ENCODE results near the gene IL1F10.

Gene IL1F10

GRCh38 chr2:113024764-113025163 is 43.0 kb upstream of the IL1F10 start:
- H3K36me3 ChIP-seq (ENCODE audit: control insufficient read depth, low read length) = no peaks in the 10 kb centered on the region
- H3K4me2 ChIP-seq (ENCODE audit: low read length) = no peak overlapping the region
- no peaks in the 10 kb centered on the region for H3K4me1 ChIP-seq (ENCODE audit: control insufficient read depth, low read length)
- H3K9me2 ChIP-seq (replicated peaks; ENCODE audit: control insufficient read depth, low read length) = no peaks in the 10 kb centered on the region
- no peaks in the 10 kb centered on the region for H3F3A ChIP-seq (ENCODE audit: control insufficient read depth, insufficient read depth)
- H4K20me1 ChIP-seq (ENCODE audit: control insufficient read depth, insufficient read depth, low read depth, low read length) = no peaks in the 10 kb centered on the region
- TF ChIP-seq CTCF (IDR thresholded peaks at IDR 0.05; ENCODE audit: low read depth, low read length, poor library complexity, severe bottlenecking) = no peak
- TF ChIP-seq EZH2phosphoT487 (IDR thresholded peaks at IDR 0.05; ENCODE audit: borderline replicate concordance, low read length) = no peak
- H3K27me3 ChIP-seq (ENCODE audit: control insufficient read depth, low read length) = peaks cover 19% of the 10 kb centered on the region
- no peak overlapping the region for H3K27ac ChIP-seq (ENCODE audit: low read depth, low read length)
- no peaks in the 10 kb centered on the region for H3K79me2 ChIP-seq (ENCODE audit: control insufficient read depth, low read length)
- H3K4me3 ChIP-seq (ENCODE audit: low read length) = no peak overlapping the region
- H3K9me3 ChIP-seq (ENCODE audit: control insufficient read depth, insufficient read depth, low read length) = no peaks in the 10 kb centered on the region

GRCh38 chr2:113025737-113026136 is 42.0 kb upstream of the IL1F10 start:
- H3K79me2 ChIP-seq (ENCODE audit: control insufficient read depth, low read length) = no peaks in the 10 kb centered on the region
- no peak overlapping the region for H3K4me3 ChIP-seq (ENCODE audit: low read length)
- H3K9me3 ChIP-seq (ENCODE audit: control insufficient read depth, insufficient read depth, low read length) = no peaks in the 10 kb centered on the region
- H3K27me3 ChIP-seq (ENCODE audit: control insufficient read depth, low read length) = peaks cover 26% of the 10 kb centered on the region
- H3K4me1 ChIP-seq (ENCODE audit: control insufficient read depth, low read length) = no peaks in the 10 kb centered on the region
- H3K27ac ChIP-seq (ENCODE audit: low read depth, low read length) = no peak overlapping the region
- TF ChIP-seq CTCF (IDR thresholded peaks at IDR 0.05; ENCODE audit: low read depth, low read length, poor library complexity, severe bottlenecking) = no peak
- no peak for TF ChIP-seq EZH2phosphoT487 (IDR thresholded peaks at IDR 0.05; ENCODE audit: borderline replicate concordance, low read length)
- no peaks in the 10 kb centered on the region for H3K36me3 ChIP-seq (ENCODE audit: control insufficient read depth, low read length)
- no peaks in the 10 kb centered on the region for H3K9me2 ChIP-seq (replicated peaks; ENCODE audit: control insufficient read depth, low read length)
- H4K20me1 ChIP-seq (ENCODE audit: control insufficient read depth, insufficient read depth, low read depth, low read length) = no peaks in the 10 kb centered on the region
- no peaks in the 10 kb centered on the region for H3F3A ChIP-seq (ENCODE audit: control insufficient read depth, insufficient read depth)
- no peak overlapping the region for H3K4me2 ChIP-seq (ENCODE audit: low read length)

GRCh38 chr2:113027691-113028090 is 40.1 kb upstream of the IL1F10 start:
- no peaks in the 10 kb centered on the region for H3K36me3 ChIP-seq (ENCODE audit: control insufficient read depth, low read length)
- no peaks in the 10 kb centered on the region for H3K79me2 ChIP-seq (ENCODE audit: control insufficient read depth, low read length)
- TF ChIP-seq EZH2phosphoT487 (IDR thresholded peaks at IDR 0.05; ENCODE audit: borderline replicate concordance, low read length) (no peak), CTCF (IDR thresholded peaks at IDR 0.05; ENCODE audit: low read depth, low read length, poor library complexity, severe bottlenecking) (no peak)
- H3K27ac ChIP-seq (ENCODE audit: low read depth, low read length) = no peak overlapping the region
- no peaks in the 10 kb centered on the region for H3K4me1 ChIP-seq (ENCODE audit: control insufficient read depth, low read length)
- no peaks in the 10 kb centered on the region for H3K9me3 ChIP-seq (ENCODE audit: control insufficient read depth, insufficient read depth, low read length)
- H4K20me1 ChIP-seq (ENCODE audit: control insufficient read depth, insufficient read depth, low read depth, low read length) = no peaks in the 10 kb centered on the region
- peaks cover 34% of the 10 kb centered on the region for H3K27me3 ChIP-seq (ENCODE audit: control insufficient read depth, low read length)
- no peak overlapping the region for H3K4me2 ChIP-seq (ENCODE audit: low read length)
- no peak overlapping the region for H3K4me3 ChIP-seq (ENCODE audit: low read length)
- H3F3A ChIP-seq (ENCODE audit: control insufficient read depth, insufficient read depth) = no peaks in the 10 kb centered on the region
- H3K9me2 ChIP-seq (replicated peaks; ENCODE audit: control insufficient read depth, low read length) = no peaks in the 10 kb centered on the region

- TF ChIP-seq EZH2phosphoT487 (IDR thresholded peaks at IDR 0.05; ENCODE audit: borderline replicate concordance, low read length) (no peak), CTCF (IDR thresholded peaks at IDR 0.05; ENCODE audit: low read depth, low read length, poor library complexity, severe bottlenecking) (no peak)
- Histone ChIP-seq H3K27me3 (ENCODE audit: control insufficient read depth, low read length) (peaks cover 31% of the 10 kb centered on the region), H3K4me2 (ENCODE audit: low read length) (no peak overlapping the region)
Measured at GRCh38 chr2:113028112-113028511, 39.7 kb upstream of the IL1F10 start.

More at GRCh38 chr2:113028112-113028511, 39.7 kb upstream of the IL1F10 start:
- no peak overlapping the region for H3K27ac ChIP-seq (ENCODE audit: low read depth, low read length)
- no peaks in the 10 kb centered on the region for H3F3A ChIP-seq (ENCODE audit: control insufficient read depth, insufficient read depth)
- H3K4me1 ChIP-seq (ENCODE audit: control insufficient read depth, low read length) = no peaks in the 10 kb centered on the region
- no peaks in the 10 kb centered on the region for H3K79me2 ChIP-seq (ENCODE audit: control insufficient read depth, low read length)
- H4K20me1 ChIP-seq (ENCODE audit: control insufficient read depth, insufficient read depth, low read depth, low read length) = no peaks in the 10 kb centered on the region
- no peak overlapping the region for H3K4me3 ChIP-seq (ENCODE audit: low read length)
- H3K9me3 ChIP-seq (ENCODE audit: control insufficient read depth, insufficient read depth, low read length) = no peaks in the 10 kb centered on the region
- H3K9me2 ChIP-seq (replicated peaks; ENCODE audit: control insufficient read depth, low read length) = no peaks in the 10 kb centered on the region
- no peaks in the 10 kb centered on the region for H3K36me3 ChIP-seq (ENCODE audit: control insufficient read depth, low read length)

Data from DOHH2 (cell line).